Measurements from ENCODE around the gene ZNF253.
A peak's percentile ranks its signal among the peaks of the same experiment; 100 is the strongest.
"Not testable (repeated sequence)": the region's sequence is repeated elsewhere in the genome, so short reads cannot be mapped to it uniquely, and the experiment has no call there.

The ZNF253 gene

DNA sequence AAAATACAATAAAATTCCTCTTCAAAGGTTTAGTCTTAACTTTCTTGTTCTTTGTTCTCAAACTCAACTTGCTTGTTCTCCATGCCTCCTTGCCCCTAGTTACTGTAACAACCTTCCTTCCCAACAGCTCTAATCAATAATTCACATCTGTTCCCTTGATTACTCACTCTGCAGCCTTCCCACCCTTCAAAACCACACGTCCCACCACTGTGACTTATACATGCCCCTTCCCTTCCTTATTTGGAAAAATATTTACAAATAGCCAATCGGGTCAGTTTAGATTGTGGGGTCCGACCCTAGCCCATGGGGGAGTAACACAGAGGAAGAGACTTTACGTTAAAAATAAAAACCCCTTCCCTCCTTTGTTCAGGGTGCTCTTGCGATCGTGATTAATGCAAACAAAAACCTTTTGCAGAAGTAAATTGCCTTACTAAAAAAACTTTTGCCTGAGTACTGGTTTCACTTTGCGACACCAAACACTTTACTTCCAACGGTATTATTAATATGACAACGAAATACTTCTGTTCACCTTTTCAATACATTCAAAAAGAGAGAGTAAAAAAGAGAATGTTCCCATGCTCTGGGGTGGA, 34.6 kb downstream of the ZNF253 start:
- DNase-seq: no peak

DNA sequence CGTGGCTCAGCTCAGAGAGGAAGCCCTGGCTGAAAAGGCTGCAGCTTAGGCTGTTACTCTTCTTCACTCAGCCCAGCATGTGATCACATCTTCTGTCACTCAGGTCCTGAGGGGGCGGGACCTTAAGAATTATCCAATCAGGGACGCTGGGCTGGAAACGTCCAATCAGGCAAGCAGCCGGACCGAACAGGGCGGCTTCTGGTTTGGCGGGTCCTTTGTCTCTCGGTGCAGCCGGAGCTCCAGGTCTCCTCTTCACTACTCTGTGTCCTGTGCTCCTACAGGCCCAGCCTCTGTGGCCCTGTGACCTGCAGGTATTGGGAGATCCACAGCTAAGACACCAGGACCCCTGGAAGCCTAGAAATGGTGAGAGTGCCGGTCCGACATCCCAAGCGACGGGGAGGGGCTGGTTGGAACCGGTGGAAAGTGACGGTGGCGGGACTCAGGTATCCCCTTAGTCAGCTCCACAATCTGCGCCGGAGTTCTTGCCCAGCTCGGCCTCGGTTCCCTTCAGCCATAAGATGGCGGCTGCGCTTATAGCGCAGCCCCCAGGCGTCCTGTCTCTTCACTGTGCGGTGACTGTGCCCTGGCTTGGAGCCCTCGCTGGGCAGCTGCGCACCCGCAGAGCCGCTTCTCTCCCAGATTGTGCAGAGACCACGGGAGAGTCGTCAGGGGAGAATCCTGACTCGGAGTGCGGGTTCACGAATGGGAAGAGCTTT, 35.2 kb downstream of the ZNF253 start, which contains the start of gene ZNF93:
ZNF93 (plus strand) TSS at position 218 of the 716 bp plus-strand sequence; CDS start at position 361, 143 bp downstream.
- peak; percentile 86 for DNase-seq

DNA sequence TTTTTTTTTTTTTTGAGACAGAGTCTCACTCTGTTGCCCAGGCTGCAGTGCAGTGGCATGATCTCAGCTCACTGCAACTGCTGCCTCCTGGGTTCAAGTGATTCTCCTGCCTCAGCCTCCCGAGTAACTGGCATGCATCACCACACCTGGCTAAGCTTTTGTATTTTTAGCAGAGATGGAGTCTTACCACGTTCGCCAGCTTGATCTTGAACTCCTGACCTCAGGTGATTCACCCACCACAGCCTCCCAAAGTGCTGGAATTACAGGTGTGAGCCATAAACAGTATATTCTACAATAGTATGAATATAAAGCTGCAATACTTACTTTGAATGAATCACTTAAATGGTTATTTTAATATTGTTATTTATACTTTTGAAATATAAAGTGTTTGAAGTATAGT, 41.9 kb downstream of the ZNF253 start:
- not testable (repeated sequence) for DNase-seq

DNA sequence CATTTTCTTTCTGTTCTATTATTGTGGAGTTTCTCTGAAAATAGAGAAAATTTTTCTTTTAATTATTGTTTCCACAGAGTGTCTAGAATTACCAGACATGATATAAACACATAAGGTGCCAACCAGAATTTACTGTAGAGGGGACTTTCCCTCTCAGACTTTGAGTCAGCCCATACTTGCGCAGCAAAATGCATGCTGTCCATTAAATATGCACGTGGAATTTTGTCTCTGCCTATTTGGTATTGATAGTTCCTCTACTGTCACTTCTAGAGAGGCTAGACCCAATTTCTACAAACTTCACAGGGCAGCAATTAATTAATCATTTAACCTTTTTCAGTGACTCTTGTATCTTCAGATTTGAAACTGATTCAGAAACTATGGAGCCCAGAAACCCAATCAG, 44.0 kb downstream of the ZNF253 start:
- DNase-seq: no peak

DNA sequence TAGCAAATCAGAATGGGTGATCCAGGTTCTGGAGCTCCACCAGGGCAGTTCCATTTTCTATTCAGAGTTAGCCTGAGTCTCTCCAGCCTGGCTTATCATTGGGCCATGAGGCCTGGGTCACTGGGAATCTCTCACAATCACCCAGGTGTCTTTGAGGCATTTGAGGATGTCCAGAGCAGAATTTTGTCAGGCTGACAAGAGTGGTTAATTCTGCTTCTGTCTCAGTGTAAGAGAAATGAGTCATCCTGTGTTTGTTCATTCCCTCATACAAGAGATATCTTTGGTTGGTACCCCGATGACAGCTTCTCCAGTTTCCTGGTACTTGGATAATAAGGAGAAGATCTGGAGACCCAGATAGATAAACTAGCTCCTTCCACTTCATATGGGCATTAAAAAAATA, 45.5 kb downstream of the ZNF253 start:
- no peak for DNase-seq

DNA sequence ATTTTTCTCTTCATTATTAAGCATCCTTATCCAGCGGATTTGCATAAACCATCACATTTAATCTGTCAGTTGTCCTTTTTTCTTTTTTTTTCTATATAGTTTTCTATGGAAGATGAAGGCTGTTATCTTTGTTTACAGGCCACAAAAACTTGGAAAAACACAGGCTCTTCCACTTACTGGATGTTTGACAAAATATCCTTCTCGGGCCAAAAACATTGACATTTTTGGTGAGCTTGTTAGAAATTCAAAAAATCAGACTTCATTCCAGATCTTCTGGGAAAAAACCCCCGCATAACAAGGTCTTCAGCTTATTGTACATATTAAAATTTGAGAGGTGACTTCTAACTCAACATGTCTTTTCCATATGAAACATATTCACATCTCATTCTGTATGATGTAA, 48.9 kb downstream of the ZNF253 start:
- no peak for DNase-seq

DNA sequence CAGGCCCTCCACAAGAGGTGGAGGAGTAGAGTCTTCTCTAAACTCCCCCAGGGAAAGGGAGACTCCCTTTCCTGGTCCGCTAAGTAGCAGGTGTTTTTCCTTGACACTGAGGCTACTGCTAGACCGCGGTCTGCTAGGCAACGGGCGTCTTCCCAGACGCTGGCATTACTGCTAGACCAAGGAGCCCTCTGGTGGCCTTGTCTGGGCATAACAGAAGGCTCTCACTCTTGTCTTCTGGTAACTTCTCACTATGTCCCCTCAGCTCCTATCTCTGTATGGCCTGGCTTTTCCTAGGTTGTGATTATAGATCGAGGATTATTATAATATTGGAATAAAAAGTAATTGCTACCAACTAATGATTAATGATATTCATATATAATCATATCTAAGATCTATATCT, 64.7 kb downstream of the ZNF253 start:
- DNase-seq: peak; percentile 30

DNA sequence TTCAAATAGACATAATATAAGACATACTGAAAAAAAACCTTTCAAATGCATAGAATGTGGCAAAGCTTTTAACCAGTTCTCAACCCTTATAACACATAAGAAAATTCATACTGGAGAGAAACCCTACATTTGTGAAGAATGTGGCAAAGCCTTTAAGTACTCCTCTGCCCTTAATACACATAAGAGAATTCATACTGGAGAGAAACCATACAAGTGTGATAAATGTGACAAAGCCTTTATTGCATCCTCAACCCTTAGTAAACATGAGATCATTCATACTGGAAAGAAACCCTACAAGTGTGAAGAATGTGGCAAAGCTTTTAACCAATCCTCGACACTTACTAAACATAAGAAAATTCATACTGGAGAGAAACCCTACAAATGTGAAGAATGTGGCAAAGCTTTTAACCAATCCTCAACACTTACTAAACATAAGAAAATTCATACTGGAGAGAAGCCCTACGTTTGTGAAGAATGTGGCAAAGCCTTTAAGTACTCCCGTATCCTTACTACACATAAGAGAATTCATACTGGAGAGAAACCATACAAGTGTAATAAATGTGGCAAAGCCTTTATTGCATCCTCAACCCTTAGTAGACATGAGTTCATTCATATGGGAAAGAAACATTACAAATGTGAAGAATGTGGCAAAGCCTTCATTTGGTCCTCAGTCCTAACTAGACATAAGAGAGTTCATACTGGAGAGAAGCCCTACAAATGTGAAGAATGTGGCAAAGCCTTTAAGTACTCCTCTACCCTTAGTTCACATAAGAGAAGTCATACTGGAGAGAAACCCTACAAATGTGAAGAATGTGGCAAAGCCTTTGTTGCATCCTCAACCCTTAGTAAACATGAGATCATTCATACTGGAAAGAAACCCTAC, 68.0 kb downstream of the ZNF253 start:
- DNase-seq: not testable (repeated sequence)

DNA sequence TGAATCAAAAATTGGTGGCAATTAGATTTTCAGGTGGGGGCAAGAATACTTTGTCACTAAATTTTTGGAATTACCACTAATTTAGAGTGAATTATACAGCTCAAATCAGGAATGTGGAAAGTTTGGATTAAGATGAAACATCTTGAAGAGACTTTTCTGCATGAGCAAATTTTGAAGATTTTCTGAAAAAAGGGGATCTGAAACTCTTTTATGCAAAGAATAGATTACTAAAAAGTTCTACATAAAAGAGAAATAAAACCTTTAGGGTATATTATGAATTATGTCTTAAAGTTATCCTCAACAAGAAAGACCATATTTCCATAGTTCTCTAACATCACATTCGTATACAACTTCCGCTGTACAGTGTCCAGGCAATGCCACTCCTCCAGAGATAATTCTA, 71.7 kb downstream of the ZNF253 start:
- no peak for DNase-seq

DNA sequence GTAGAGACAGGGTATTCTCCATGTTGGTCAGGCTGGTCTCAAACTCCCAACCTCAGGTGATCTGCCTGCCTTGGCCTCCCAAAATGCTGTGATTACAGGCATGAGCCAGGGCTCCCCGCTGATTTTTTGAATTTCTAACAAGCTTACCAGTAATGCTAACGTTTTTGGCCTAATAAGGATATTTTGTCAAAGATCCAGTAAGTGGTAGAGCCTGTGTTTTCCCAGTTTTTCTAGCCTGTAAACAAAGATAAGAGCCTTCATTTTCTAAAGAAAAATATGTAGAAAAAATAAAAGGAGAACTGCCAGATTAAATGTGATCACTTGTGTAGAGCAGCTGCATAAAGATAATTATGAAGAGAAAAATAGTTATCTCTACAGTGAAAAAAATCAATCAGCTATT, 72.8 kb downstream of the ZNF253 start:
- no peak for DNase-seq

DNA sequence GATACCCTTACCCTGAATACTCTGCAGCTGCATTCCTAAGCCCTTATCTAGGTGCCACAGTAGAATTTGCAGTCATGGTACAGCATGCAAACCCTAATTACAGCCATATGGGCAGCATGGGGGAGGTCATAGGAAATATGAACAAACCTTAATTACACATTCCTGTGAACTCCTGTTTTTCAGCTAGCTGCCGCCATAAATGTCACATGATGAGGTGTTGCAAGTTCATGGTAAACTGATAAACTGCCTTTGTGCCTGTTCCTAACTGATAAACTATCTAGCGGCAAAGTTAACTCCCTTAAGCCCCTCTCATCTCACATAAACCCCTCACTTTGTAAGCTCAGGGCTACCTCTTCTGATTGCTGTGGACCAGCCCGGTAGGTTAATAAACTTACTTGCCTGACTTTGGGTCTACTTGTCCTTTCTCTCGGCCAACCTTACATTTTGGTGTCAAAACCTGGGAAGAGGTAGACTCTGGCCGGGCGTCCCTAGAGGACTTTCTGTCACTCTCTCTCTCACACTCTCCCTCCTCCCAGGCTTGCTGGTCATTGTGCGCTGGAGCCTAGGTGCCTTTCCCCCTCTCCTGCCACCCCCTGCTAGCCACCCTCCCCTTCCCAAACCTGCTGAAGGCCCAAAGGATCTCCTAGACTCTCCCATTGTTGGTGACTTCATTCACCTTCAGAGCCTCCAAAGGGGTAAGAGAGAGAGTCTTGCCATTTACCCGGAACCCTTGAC, 78.3 kb downstream of the ZNF253 start:
- DNase-seq: no peak
